Stimulated activated CD4-positive, alpha-beta T cell treated with anti-CD3 and anti-CD28 coated beads, Interleukin-2, amount 100 ng/mL, for 4 hours (primary cell): ENCODE results near the gene G2E3.
"Not testable (repeated sequence)": the region's sequence is repeated elsewhere in the genome, so short reads cannot be mapped to it uniquely, and the experiment has no call there.

ENCODE experiments used
- DNase-seq: peaks from one replicate; pipeline ENCODE4 v3.0.0-alpha.2; 2020; ENCODE audit warnings: low read depth

Gene G2E3

GRCh38 chr14:30558675-30559555 lies at the start of gene G2E3:
TSS of gene G2E3 (plus strand) at chr14:30559158. CDS start at chr14:30581080, 21,922 bp downstream.
- peak; percentile 81 for DNase-seq

DNA sequence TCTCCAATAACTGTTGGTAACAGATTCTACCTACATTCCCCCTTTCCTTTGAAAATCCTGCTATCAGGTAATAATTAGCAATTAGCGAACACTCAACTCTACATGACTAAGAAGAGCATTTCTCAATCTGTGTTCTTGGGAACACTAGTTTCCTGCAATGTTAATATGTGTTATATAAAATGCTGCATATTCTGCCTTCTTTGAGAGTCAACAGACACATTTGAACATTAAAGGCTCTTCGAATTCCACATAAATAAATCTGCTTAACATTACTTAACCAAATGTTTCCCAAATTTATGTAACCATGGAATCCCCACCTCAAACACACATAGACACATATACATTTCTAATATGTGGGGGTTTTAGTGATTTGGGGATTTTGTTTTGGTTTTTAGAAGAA lies 41.2 kb upstream of the G2E3 start:
- DNase-seq = no peak

DNA sequence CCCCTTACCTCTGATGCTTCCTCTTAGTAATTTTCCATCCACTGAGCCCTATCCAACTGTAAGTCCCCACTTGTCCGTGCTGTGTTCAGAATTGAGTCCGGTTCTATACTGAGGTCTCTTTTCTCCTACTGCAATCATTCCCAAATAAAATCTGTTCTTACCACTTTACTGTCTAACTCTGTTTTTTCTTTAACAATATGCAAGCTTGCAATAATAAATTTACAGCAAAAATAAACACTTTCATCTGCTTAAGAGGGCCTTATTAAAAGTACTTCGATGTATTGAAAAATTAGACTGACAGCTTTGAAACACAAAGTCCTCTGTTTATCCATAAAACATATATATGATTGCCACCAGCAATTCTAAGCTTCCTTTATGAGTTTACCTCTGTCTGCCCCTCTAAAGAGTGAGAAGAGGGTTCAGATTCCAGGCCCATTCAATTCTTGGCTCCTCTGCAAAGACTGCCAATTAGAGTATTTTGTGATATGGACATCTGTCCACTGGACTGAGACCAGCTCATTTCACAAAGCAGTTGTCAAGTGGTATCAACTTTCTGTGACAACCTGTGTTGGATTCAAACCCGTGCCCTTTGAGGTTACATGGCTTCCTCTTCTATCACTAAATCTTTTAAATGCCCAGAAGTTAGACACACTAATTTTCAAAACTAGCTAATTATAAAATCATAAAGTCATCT lies 39.9 kb upstream of the G2E3 start:
- no peak for DNase-seq

DNA sequence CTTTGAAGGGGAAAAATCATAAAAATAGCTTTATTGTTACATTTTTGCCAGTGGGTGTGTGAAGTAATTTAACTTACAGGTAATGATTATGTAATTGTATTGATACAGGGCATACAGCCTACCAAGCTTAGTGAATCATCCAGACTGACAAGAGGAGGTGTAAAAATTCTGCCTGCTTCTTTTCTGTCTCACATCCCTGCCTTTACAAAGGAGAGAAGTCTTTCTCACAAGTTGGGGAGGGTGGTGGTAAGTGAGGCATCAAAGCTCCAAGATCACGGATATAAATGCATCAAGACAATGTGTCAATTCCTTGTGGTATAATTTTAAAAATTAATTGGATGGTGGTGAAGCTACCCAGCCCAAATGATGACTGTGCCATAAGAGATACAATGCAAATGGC lies 39.0 kb upstream of the G2E3 start:
- DNase-seq = no peak

- DNase-seq = no peak
These were observed 38.4 kb upstream of the G2E3 start for GRCh38 chr14:30520536-30520935.

GRCh38 chr14:30521899-30522736 lies 36.8 kb upstream of the G2E3 start:
- DNase-seq = no peak

DNA sequence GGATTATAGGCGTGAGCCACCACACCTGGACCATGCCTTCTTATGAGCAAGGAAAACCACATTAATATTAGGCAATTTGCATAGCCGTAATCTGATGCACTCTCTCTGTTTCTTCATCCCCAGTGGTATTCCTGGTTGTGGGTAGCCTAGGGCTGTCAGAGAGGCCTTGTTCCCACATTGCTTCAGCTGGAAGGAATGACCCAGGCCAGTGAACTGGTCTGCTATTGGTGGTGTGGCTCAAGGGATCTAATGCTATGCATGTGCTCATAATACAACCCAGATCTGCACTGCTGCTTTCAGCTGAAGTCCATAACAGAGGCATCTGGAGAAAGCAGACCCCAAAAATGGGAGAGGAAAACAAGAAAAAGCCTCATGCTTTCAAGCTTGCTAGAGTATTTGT lies 33.1 kb upstream of the G2E3 start:
- DNase-seq = no peak

GRCh38 chr14:30527196-30527595 lies 31.8 kb upstream of the G2E3 start:
- DNase-seq = no peak

GRCh38 chr14:30528119-30528518 lies 30.8 kb upstream of the G2E3 start:
- DNase-seq = no peak

DNA sequence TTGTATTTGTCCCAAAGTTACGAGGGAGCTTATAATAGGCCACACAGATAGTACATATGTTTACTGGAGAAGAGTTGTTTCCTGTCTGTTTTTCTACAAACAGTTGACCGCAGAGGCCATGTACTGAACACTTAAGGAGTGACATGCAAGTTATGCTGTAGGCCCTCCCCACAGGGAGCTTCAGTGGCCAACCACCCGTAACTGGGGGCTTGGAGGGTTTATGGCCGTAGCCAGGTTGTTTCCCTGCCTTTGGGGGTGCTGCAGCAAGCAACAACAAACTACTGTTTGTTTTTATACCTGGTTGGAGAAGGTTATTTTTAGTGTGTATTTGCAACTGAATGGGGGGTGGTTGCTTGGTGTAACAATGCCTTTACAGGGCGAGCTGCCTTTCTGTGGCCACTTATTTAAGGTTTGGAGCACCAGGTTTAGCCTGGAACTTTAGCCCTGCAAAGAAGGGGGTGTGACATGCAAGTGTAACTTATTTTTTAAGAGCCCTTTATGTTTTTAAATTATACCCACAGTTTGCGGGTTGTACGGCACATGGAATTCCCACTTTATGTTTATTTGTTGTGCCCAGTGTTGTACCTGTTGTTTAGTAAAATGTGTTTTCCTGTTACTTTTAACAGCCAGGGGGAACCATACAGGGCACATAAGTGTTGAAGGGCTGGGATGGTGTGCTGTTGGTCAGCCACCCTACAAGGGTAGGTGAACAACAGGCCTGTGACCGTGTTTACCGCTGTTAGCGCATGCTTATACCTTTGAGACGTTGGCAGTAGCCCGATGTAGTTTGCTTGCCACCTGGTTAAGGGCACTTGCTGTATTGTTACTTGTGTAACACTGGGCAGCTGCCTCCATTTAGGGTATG lies 29.9 kb upstream of the G2E3 start:
- DNase-seq = no peak

DNA sequence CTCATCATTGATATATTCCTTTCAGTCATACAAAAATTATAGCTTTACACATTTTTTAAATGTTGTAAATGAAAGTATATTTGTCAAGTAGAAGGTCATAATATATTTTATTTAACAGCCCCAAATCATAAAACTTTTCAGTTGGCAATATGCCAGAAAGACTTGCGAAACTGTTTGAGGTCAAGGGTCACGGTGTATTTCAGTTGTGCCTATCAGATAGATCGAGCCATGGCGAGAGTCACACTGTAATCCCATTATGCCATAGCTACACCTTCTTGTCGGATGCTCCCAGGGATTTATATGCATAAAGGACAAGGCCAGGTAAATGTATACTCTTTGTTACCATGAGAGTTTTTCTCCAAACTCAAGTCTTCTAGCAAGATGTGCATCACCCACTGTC lies 26.7 kb upstream of the G2E3 start:
- no peak for DNase-seq

DNA sequence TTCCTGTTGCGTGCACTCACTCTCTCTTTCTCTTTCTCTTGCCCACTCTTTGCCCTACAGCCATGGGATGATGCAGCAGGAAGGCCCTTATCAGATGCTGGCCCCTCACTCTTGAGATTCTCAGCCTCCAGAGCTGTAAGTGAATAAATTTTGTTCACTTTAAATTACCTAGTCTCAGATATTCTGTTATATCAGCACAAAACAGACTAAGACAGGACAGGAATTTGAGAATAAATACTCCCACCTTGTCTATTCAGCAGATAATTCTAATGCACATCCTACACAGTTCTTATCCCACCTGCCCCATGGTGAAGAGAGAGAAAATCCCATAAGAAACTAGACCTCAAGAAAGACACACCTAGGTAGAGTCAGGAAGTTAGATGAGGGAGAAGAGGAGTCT lies 25.8 kb upstream of the G2E3 start:
- no peak for DNase-seq

GRCh38 chr14:30541318-30541717 lies 17.6 kb upstream of the G2E3 start:
- no peak for DNase-seq

DNA sequence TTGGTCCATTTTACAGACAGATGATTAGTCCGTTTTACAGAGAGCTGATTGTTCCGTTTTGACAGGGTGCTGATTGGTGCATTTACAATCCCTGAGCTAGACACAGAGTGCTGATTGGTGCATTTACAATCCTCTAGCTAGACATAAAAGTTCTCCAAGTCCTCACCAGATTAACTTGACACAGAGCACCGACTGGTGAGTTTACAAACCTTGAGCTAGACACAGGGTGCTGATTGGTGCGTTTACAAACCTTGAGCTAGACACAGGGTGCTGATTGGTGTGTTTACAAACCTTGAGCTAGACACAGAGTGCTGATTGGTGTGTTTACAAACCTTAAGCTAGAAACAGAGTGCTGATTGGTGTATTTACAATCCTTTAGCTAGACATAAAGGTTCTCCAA lies 12.2 kb upstream of the G2E3 start:
- not testable (repeated sequence) for DNase-seq

DNA sequence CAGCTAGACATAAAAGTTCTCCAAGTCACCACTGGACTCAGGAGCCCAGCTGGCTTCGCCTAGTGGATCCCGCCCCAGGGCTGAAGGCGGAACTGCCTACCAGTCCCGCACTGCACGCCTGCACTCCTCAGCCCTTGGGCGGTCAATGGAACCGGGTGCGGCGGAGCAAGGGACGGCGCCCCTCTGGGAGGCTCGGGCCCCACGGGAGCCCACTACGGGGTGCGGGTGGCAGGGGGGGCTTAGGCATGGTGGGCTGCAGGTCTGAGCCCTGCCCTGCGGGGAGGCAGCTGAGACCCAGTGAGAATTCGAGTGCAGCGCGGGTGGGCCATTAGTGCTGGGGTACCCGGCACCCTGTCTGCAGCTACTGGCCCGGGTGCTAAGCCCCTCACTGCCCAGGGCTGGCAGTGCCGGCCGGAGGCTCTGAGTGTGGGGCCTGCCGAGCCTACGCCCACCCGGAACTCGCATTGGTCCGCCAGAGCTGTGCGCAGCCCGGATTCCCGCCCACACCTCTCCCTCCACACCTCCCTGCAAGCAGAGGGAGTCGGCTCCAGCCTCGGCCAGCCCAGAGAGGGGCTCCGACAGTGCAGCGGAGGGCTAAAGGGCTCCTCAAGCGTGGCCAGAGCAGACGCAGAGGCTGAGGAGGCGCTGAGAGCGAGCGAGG lies 11.4 kb upstream of the G2E3 start:
- DNase-seq = no peak

- no peak for DNase-seq
These were observed 8.6 kb upstream of the G2E3 start for GRCh38 chr14:30550335-30550734.

DNA sequence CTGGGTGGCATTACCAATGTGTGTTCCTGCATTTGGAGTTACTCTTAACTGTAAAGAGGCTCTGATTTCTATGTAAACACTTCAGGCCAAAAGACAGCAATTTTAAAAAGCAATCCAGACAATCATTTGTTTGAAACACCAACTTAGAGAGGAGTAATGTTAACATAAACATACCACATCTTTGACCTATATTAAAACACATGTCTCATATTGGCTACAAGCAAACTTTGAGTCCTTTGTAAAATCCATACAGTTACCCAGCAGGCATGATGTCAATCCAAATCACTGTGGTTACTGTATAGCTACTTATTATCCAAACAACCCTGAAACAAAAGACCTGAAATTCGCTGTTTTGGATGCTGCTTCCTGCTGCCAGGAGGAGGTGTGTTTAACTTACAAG lies 7.5 kb upstream of the G2E3 start:
- no peak for DNase-seq

- no peak for DNase-seq
These were observed 5.5 kb upstream of the G2E3 start for GRCh38 chr14:30553311-30553989.

DNA sequence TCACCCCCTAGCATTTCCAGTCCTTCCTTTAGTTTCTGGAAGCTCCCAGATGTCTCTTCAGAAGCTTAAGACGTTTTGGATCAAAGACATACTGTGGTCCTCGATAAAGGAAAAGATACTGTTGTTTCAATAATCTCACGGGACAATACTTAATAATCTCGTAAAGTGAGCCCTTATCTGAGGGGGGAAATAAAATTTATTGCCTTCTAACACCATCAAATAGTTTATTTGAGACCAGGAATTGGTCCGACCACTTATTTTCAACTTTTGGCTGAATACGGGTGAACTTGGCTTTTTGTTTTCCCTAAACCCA lies 640 bp upstream of the G2E3 start:
- no peak for DNase-seq

DNA sequence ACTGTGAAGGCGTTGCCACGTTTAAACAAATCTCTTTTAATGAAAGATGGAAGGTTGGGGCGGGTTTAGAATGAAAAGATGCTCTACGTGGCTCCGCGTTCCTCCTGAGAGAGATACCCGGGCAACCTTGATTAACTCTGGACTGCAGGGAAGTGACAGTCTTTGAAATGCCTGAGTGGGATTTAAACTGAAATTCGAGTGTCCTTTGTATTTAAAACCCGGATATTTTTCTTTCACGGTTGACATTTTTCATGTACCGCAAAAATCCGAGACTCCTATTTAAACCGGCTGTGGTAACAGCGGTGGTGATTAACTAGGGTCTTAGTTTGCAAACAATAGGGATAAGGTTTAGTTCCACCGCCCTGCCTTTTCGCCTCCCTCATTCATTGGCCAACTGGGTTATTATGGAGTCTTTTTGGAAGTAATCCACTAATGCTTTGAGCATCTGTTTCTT lies 707 bp downstream of the G2E3 start:
- no peak for DNase-seq

DNA sequence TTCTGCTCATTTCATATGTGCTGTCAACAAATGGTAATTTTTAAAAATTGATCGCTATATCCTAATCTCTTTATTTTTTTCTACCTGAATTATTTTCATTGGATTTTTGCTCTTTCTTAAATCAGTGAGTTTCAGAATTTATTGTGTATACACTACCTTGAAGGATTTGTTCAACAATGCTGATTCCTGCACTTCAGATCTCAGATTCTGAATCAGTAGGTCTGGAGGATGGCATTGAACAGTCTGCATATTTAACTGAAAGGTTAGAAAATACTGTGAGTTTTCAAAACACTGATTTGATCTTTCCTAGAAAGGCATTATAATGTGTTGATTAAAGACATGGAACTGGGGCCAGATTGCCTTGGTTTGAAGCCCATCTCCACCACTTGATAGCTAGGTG lies 1.6 kb downstream of the G2E3 start:
- no peak for DNase-seq
